NCI-H1105 (cell line): Measurements from ENCODE around the gene KBTBD13.

ENCODE experiments used
- DNase-seq: peaks from one replicate; lab custom pipeline; 2025; lab: John Stamatoyannopoulos, UW

KBTBD13 gene

GRCh38 chr15:65052956-65053355 lies 23.6 kb upstream of the KBTBD13 start:
- no peak for DNase-seq

GRCh38 chr15:65054333-65055200 lies 22.0 kb upstream of the KBTBD13 start:
- DNase-seq = peak; percentile 40

GRCh38 chr15:65055201-65055870 lies 21.2 kb upstream of the KBTBD13 start:
- DNase-seq = no peak

GRCh38 chr15:65056106-65056505 lies 20.4 kb upstream of the KBTBD13 start:
- DNase-seq = no peak

- DNase-seq = no peak
Observed at GRCh38 chr15:65056868-65057548, 19.5 kb upstream of the KBTBD13 start.

GRCh38 chr15:65057549-65057940 lies 19.0 kb upstream of the KBTBD13 start:
- DNase-seq = no peak

- DNase-seq = no peak
Observed at GRCh38 chr15:65058394-65059368, 17.9 kb upstream of the KBTBD13 start.

GRCh38 chr15:65059369-65059750 lies 17.2 kb upstream of the KBTBD13 start:
- no peak for DNase-seq

- DNase-seq = no peak
Observed at GRCh38 chr15:65059931-65060596, 16.5 kb upstream of the KBTBD13 start.

GRCh38 chr15:65060641-65061397 lies 15.7 kb upstream of the KBTBD13 start:
- no peak for DNase-seq

GRCh38 chr15:65062061-65062460 lies 14.5 kb upstream of the KBTBD13 start:
- DNase-seq = no peak

- DNase-seq = no peak
Observed at GRCh38 chr15:65062726-65063125, 13.8 kb upstream of the KBTBD13 start.

GRCh38 chr15:65066001-65066634 lies 10.4 kb upstream of the KBTBD13 start:
- DNase-seq = no peak

GRCh38 chr15:65066635-65067316 lies 9.8 kb upstream of the KBTBD13 start:
- DNase-seq = no peak

- DNase-seq = no peak
Observed at GRCh38 chr15:65067317-65067644, 9.3 kb upstream of the KBTBD13 start.

- DNase-seq = no peak
Observed at GRCh38 chr15:65067645-65068402, 8.7 kb upstream of the KBTBD13 start, which contains the start of gene RASL12. TSS of gene RASL12 (minus strand) at chr15:65067991. CDS start at chr15:65067835, 156 bp downstream.

GRCh38 chr15:65068403-65068788 lies 8.2 kb upstream of the KBTBD13 start:
- DNase-seq = no peak

- no peak for DNase-seq
Observed at GRCh38 chr15:65069179-65069578, 7.4 kb upstream of the KBTBD13 start.
